SK-N-SH (cell line): ENCODE measurements around the gene ZSWIM5. TPM values are rescaled to one million over a fixed set of nuclear protein-coding genes. Genes with fewer than 3 reads are reported as not detected.

ENCODE experiments used
- CTCF ChIA-PET: fragments of 300-600, 350-600 bp; formaldehyde crosslinking; extraction: SDS; loops from one replicate; lab custom pipeline; 2021; lab: Yijun Ruan, JAX
- POLR2A ChIA-PET: fragments of 350-600 bp; sonication (Branson Sonifier 250); formaldehyde crosslinking; extraction: SDS; loops from one replicate; lab custom pipeline; 2020; ENCODE audit warnings: antibody characterized with exemption, inconsistent platforms; lab: Yijun Ruan, JAX
- DNase-seq: peaks from one replicate; pipeline ENCODE4 v3.0.0; 2012
- H2AFZ ChIP-seq: fragments of 200-600 bp; sonication (generic); 2 replicates; pipeline ENCODE4 v1.8.1; 2016; ENCODE audit warnings: antibody characterized with exemption, mild to moderate bottlenecking, low read depth
- H3F3A ChIP-seq: fragments of 200-600 bp; sonication (generic); replicated peaks from 2 replicates; pipeline ENCODE3; 2016; ENCODE audit warnings: antibody characterized with exemption, mild to moderate bottlenecking; ENCODE audit not compliant: insufficient read depth
- H3K27ac ChIP-seq, 2 experiments: fragments of 200-500 bp in 1 of 2; fragments of 200-600 bp in 1 of 2; sonication (Bioruptor generic) in 1 of 2; sonication (generic), shearing (Covaris generic) in 1 of 2; 2 replicates each; pipeline versions ENCODE4 v1.5.1 to v1.6.1; 2014 to 2016; ENCODE audit warnings: low read depth in 2 of 2, inconsistent platforms in 1 of 2, low read length in 1 of 2, mild to moderate bottlenecking in 1 of 2, mixed read lengths in 1 of 2
- H3K27me3 ChIP-seq: fragments of 200-600 bp; sonication (generic), shearing (Covaris generic); 2 replicates; pipeline ENCODE4 v1.6.1; 2016; ENCODE audit warnings: mixed run types; ENCODE audit not compliant: insufficient read depth
- H3K36me3 ChIP-seq, 2 experiments: fragments of 200-500 bp in 1 of 2; fragments of 200-600 bp in 1 of 2; sonication (Bioruptor generic) in 1 of 2; sonication (generic) in 1 of 2; replicated peaks in 1 of 2; 2 replicates each; pipeline versions ENCODE3 to v1.5.1; 2014 to 2016; ENCODE audit warnings: low read length in 1 of 2, mild to moderate bottlenecking in 1 of 2; ENCODE audit not compliant: insufficient read depth in 2 of 2, control insufficient read depth in 1 of 2
- H3K4me1 ChIP-seq, 2 experiments: fragments of 200-500 bp in 1 of 2; fragments of 200-600 bp in 1 of 2; sonication (Bioruptor generic) in 1 of 2; sonication (generic), shearing (Covaris generic) in 1 of 2; 2 replicates each; pipeline versions ENCODE4 v1.5.1 to v1.6.1; 2014 to 2016; ENCODE audit warnings: low read depth in 1 of 2, low read length in 1 of 2, mixed run types in 1 of 2; ENCODE audit not compliant: insufficient read depth in 2 of 2, control insufficient read depth in 1 of 2
- H3K4me2 ChIP-seq: fragments of 200-600 bp; sonication (generic), shearing (Covaris generic); 2 replicates; pipeline ENCODE4 v1.6.1; 2017; ENCODE audit warnings: mixed run types
- H3K4me3 ChIP-seq, 2 experiments: fragments of 200-500 bp in 1 of 2; fragments of 200-600 bp in 1 of 2; sonication (Bioruptor generic) in 1 of 2; sonication (generic), shearing (Covaris generic) in 1 of 2; 2 replicates each; pipeline versions ENCODE4 v1.5.1 to v1.8.1; 2014 to 2016; ENCODE audit warnings: low read depth in 2 of 2, inconsistent platforms in 1 of 2, low read length in 1 of 2, mild to moderate bottlenecking in 1 of 2, mixed read lengths in 1 of 2, moderate library complexity in 1 of 2
- H3K79me2 ChIP-seq: fragments of 200-600 bp; sonication (generic); 2 replicates; pipeline ENCODE4 v1.8.1; 2017; ENCODE audit warnings: mild to moderate bottlenecking; ENCODE audit not compliant: insufficient read depth
- H3K9ac ChIP-seq: fragments of 200-600 bp; sonication (generic); 2 replicates; pipeline ENCODE4 v1.6.1; 2017; ENCODE audit warnings: mixed run types
- H3K9me2 ChIP-seq: fragments of 200-600 bp; sonication (generic); 2 replicates; pipeline ENCODE4 v1.6.1; 2017; ENCODE audit warnings: mixed run types
- H3K9me3 ChIP-seq: fragments of 200-600 bp; sonication (generic); 2 replicates; pipeline ENCODE4 v1.6.1; 2017; ENCODE audit warnings: mixed run types, mild to moderate bottlenecking, moderate library complexity
- H4K20me1 ChIP-seq: fragments of 200-600 bp; sonication (generic); 2 replicates; pipeline ENCODE4 v1.6.1; 2017; ENCODE audit warnings: mild to moderate bottlenecking, mixed run types; ENCODE audit not compliant: insufficient read depth
- ELF1 ChIP-seq: IDR thresholded peaks from 2 replicates; pipeline ENCODE4 v1.4.0; 2012
- EP300 ChIP-seq, 2 experiments: IDR thresholded peaks; 2 replicates each; pipeline versions ENCODE4 v1.4.0 to v1.6.1; 2012; ENCODE audit warnings: borderline replicate concordance in 1 of 2, low read depth in 1 of 2, low read length in 1 of 2
- GATA2 ChIP-seq: sonication (generic); formaldehyde crosslinking; IDR thresholded peaks from 2 replicates; pipeline ENCODE4 v1.5.0; 2020; ENCODE audit warnings: mild to moderate bottlenecking, missing genetic modification reagents
- RFX5 ChIP-seq: IDR thresholded peaks from 2 replicates; pipeline ENCODE4 v1.6.1; 2012; ENCODE audit warnings: mild to moderate bottlenecking, improper control_type of control experiment, low read length
- RXRA ChIP-seq: IDR thresholded peaks from 2 replicates; pipeline ENCODE4 v1.4.0; 2012; ENCODE audit warnings: low read depth, mild to moderate bottlenecking, borderline replicate concordance
- WGBS: methylation state at CpG from one replicate; pipeline ENCODE4 v1.1.6; 2017; ENCODE audit warnings: low lambda C conversion rate; 5-methylcytosine and 5-hydroxymethylcytosine counted together
- polyA plus RNA-seq, 3 experiments: library from polyadenylated mRNA; depleted of rRNA; stranded (reverse); fragments of >200 nt; gene quantifications; 2 replicates each; pipeline ENCODE4 v1.2.3, GENCODE V29; 2012
- TF ChIP-seq, protein P1 (sequence below): fragments of 200-600 bp; sonication (generic); IDR thresholded peaks from 2 replicates; pipeline ENCODE4 v1.6.1; 2017; ENCODE audit warnings: antibody characterized with exemption, mild to moderate bottlenecking, moderate library complexity
- TF ChIP-seq, protein P2 (sequence below): IDR thresholded peaks from 2 replicates; pipeline ENCODE4 v1.6.1; 2012; ENCODE audit warnings: mild to moderate bottlenecking, low read depth, low read length, moderate library complexity
- TF ChIP-seq, protein P3 (sequence below): IDR thresholded peaks from 2 replicates; pipeline ENCODE4 v1.4.0; 2012; ENCODE audit warnings: low read depth, borderline replicate concordance

Gene ZSWIM5
- polyA plus RNA-seq, 1 of the 3 experiments (the other 2 are of a cell fraction) = 0.07 TPM

DNA sequence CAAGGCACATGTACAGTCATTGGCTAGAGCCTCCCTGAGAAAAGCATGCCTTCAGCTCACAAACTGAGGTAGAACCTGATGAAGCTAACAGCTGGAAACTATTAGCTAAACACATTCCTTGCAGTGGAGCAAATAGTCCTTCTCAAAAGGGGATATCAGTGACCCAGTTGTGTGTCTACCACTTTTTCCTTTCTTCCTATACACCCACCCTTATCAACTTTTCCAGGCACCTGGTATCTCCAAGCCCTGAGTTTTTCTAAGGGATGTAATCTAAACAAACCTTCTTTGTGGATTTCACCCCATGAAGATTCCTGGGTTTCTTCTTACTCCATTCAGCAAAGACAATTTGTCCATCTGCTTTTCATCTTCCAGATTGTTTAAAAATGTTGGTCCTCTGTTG is 10.5 kb upstream of the ZSWIM5 start:
- Histone ChIP-seq H3F3A (no peaks in the 10 kb centered on the region), H3K36me3 (no peaks in the 10 kb centered on the region), H3K9me3 (no peaks in the 10 kb centered on the region), H3K4me1 (no peaks in the 10 kb centered on the region), H2AFZ (no peak overlapping the region), H3K4me2 (no peak overlapping the region), H3K4me3 (no peak overlapping the region), H3K9me2 (no peaks in the 10 kb centered on the region), H3K27ac (no peak overlapping the region), H4K20me1 (no peaks in the 10 kb centered on the region), H3K27me3 (no peaks in the 10 kb centered on the region; the same call in none of the 2 replicates), H3K9ac (no peak overlapping the region), H3K79me2 (no peaks in the 10 kb centered on the region)
- POLR2A ChIA-PET = no interaction called here
- DNase-seq = no peak
- CTCF ChIA-PET = interaction anchor here (1.1 kb wide), 1 partner anchor 10 kb away, joined by 3 read pairs; the partner anchor contains the start of gene ZSWIM5
- no peak for TF ChIP-seq EP300 (IDR thresholded peaks at IDR 0.05; ENCODE audit: borderline replicate concordance in 1 of 2, low read depth in 1 of 2, low read length in 1 of 2)
- TF ChIP-seq ELF1 = no peak
- TF ChIP-seq, protein P1, sequence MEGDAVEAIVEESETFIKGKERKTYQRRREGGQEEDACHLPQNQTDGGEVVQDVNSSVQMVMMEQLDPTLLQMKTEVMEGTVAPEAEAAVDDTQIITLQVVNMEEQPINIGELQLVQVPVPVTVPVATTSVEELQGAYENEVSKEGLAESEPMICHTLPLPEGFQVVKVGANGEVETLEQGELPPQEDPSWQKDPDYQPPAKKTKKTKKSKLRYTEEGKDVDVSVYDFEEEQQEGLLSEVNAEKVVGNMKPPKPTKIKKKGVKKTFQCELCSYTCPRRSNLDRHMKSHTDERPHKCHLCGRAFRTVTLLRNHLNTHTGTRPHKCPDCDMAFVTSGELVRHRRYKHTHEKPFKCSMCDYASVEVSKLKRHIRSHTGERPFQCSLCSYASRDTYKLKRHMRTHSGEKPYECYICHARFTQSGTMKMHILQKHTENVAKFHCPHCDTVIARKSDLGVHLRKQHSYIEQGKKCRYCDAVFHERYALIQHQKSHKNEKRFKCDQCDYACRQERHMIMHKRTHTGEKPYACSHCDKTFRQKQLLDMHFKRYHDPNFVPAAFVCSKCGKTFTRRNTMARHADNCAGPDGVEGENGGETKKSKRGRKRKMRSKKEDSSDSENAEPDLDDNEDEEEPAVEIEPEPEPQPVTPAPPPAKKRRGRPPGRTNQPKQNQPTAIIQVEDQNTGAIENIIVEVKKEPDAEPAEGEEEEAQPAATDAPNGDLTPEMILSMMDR = no peak

DNA sequence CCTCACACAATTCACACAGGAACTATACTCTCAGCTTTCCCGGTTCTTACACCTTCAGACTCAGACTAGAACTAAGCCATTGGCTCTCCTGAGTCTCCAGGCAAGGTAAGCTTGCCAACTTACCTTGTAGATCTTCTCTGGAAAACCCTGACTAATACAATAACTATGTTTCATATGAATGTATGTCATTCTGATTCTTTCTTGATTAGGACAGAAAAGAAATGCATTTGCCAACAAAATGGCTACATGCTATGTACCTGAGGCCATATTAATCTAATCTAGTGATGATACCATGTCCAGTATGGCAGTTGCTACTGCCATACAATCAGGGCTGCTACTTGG is 9.8 kb upstream of the ZSWIM5 start:
- H3K4me1 ChIP-seq = no peaks in the 10 kb centered on the region
- H2AFZ ChIP-seq = no peak overlapping the region
- H3K9ac ChIP-seq = no peak overlapping the region
- H3K9me2 ChIP-seq = no peaks in the 10 kb centered on the region
- no peaks in the 10 kb centered on the region; the same call in none of the 2 replicates for H3K27me3 ChIP-seq
- H3K36me3 ChIP-seq = no peaks in the 10 kb centered on the region
- H3K9me3 ChIP-seq = no peaks in the 10 kb centered on the region
- no peaks in the 10 kb centered on the region for H3F3A ChIP-seq
- CTCF ChIA-PET = no interaction called here
- H3K79me2 ChIP-seq = no peaks in the 10 kb centered on the region
- no peak overlapping the region for H3K27ac ChIP-seq
- H4K20me1 ChIP-seq = no peaks in the 10 kb centered on the region
- H3K4me3 ChIP-seq = no peak overlapping the region
- POLR2A ChIA-PET = no interaction called here
- 0% methylated on average over 1 of the region's 1 CpG for WGBS
- TF ChIP-seq RFX5 (no peak), RXRA (no peak), GATA2 (no peak)
- TF ChIP-seq, protein P1 = no peak
- TF ChIP-seq, protein P2, sequence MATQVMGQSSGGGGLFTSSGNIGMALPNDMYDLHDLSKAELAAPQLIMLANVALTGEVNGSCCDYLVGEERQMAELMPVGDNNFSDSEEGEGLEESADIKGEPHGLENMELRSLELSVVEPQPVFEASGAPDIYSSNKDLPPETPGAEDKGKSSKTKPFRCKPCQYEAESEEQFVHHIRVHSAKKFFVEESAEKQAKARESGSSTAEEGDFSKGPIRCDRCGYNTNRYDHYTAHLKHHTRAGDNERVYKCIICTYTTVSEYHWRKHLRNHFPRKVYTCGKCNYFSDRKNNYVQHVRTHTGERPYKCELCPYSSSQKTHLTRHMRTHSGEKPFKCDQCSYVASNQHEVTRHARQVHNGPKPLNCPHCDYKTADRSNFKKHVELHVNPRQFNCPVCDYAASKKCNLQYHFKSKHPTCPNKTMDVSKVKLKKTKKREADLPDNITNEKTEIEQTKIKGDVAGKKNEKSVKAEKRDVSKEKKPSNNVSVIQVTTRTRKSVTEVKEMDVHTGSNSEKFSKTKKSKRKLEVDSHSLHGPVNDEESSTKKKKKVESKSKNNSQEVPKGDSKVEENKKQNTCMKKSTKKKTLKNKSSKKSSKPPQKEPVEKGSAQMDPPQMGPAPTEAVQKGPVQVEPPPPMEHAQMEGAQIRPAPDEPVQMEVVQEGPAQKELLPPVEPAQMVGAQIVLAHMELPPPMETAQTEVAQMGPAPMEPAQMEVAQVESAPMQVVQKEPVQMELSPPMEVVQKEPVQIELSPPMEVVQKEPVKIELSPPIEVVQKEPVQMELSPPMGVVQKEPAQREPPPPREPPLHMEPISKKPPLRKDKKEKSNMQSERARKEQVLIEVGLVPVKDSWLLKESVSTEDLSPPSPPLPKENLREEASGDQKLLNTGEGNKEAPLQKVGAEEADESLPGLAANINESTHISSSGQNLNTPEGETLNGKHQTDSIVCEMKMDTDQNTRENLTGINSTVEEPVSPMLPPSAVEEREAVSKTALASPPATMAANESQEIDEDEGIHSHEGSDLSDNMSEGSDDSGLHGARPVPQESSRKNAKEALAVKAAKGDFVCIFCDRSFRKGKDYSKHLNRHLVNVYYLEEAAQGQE = no peak
- TF ChIP-seq, protein P3, sequence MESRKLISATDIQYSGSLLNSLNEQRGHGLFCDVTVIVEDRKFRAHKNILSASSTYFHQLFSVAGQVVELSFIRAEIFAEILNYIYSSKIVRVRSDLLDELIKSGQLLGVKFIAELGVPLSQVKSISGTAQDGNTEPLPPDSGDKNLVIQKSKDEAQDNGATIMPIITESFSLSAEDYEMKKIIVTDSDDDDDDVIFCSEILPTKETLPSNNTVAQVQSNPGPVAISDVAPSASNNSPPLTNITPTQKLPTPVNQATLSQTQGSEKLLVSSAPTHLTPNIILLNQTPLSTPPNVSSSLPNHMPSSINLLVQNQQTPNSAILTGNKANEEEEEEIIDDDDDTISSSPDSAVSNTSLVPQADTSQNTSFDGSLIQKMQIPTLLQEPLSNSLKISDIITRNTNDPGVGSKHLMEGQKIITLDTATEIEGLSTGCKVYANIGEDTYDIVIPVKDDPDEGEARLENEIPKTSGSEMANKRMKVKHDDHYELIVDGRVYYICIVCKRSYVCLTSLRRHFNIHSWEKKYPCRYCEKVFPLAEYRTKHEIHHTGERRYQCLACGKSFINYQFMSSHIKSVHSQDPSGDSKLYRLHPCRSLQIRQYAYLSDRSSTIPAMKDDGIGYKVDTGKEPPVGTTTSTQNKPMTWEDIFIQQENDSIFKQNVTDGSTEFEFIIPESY = no peak
- no peak overlapping the region for H3K4me2 ChIP-seq
- no peak for DNase-seq
